H1 (cell line): ENCODE measurements around the gene EIF2B2. TPM values are rescaled to one million over a fixed set of nuclear protein-coding genes. Genes with fewer than 3 reads are reported as not detected.

ENCODE experiments used
- CTCF ChIA-PET: fragments of 300-600 bp; sonication (Branson Sonifier 250); formaldehyde crosslinking; loops from one replicate; lab custom pipeline; 2021; ENCODE audit not compliant: partially characterized antibody; lab: Charles Lee
- POLR2A ChIA-PET: fragments of 300-600 bp; sonication (Branson Sonifier 250); formaldehyde crosslinking; loops from one replicate; lab custom pipeline; 2021; ENCODE audit warnings: inconsistent platforms; ENCODE audit not compliant: partially characterized antibody; lab: Charles Lee
- DNase-seq, 2 experiments: peaks; one replicate each; pipeline versions ENCODE4 v3.0.0 to v3.0.0-alpha.2; 2010 to 2022; ENCODE audit warnings: low spot score in 2 of 2, low read depth in 1 of 2, mixed read lengths in 1 of 2
- FAIRE-seq: peaks from 2 replicates; lab custom pipeline; 2011; peaks lifted over from hg19 to GRCh38; lab: Jason Lieb, UNC
- H2AFZ ChIP-seq: 2 replicates; pipeline ENCODE4 v1.8.1; 2012; ENCODE audit warnings: low read length, inconsistent platforms
- H2AK5ac ChIP-seq: 2 replicates; pipeline ENCODE4 v1.6.1; 2013; ENCODE audit warnings: low read depth, low read length
- H2BK120ac ChIP-seq: replicated peaks from 2 replicates; pipeline ENCODE3; 2013; ENCODE audit warnings: low read depth, low read length, inconsistent platforms
- H2BK12ac ChIP-seq: 2 replicates; pipeline ENCODE4 v1.6.1; 2013; ENCODE audit warnings: low read depth, low read length
- H2BK15ac ChIP-seq: 2 replicates; pipeline ENCODE4 v1.6.1; 2013; ENCODE audit warnings: low read length
- H2BK20ac ChIP-seq: 2 replicates; pipeline ENCODE4 v1.6.1; 2013; ENCODE audit warnings: low read length
- H2BK5ac ChIP-seq: 2 replicates; pipeline ENCODE4 v1.6.1; 2013; ENCODE audit warnings: low read depth, low read length
- H3K14ac ChIP-seq: 2 replicates; pipeline ENCODE4 v1.6.1; 2013; ENCODE audit warnings: inconsistent platforms; ENCODE audit not compliant: insufficient read length
- H3K18ac ChIP-seq: 2 replicates; pipeline ENCODE4 v1.6.1; 2013; ENCODE audit warnings: low read length; ENCODE audit errors: extremely low read depth
- H3K23ac ChIP-seq: 2 replicates; pipeline ENCODE4 v1.6.1; 2013; ENCODE audit warnings: inconsistent platforms; ENCODE audit not compliant: insufficient read length
- H3K23me2 ChIP-seq: 2 replicates; pipeline ENCODE4 v1.6.1; 2013; ENCODE audit warnings: low read depth, low read length
- H3K27ac ChIP-seq: 2 replicates; pipeline ENCODE4 v1.6.1; 2011; ENCODE audit warnings: low read depth, low read length, inconsistent platforms
- H3K27me3 ChIP-seq, 4 experiments: replicated peaks in 1 of 4; 1 replicate in 1 of 4; 2 replicates in 3 of 4; pipeline versions ENCODE4 v1.6.1 to v1.8.1; 2011 to 2013; ENCODE audit warnings: low read length in 3 of 4, mild to moderate bottlenecking in 3 of 4, inconsistent platforms in 2 of 4, mixed read lengths in 2 of 4, moderate library complexity in 1 of 4; ENCODE audit not compliant: control insufficient read depth in 3 of 4, insufficient read depth in 3 of 4; ENCODE audit errors: extremely low read depth in 1 of 4
- H3K36me3 ChIP-seq, 4 experiments: 2 replicates each; pipeline versions ENCODE4 v1.6.1 to v1.8.1; 2011 to 2013; ENCODE audit warnings: mild to moderate bottlenecking in 4 of 4, low read length in 3 of 4, moderate library complexity in 2 of 4, control low read depth in 1 of 4, inconsistent platforms in 1 of 4; ENCODE audit not compliant: insufficient read depth in 4 of 4, control insufficient read depth in 2 of 4
- H3K4ac ChIP-seq: replicated peaks from 2 replicates; pipeline ENCODE3; 2013; ENCODE audit warnings: low read length, low read depth, mixed read lengths, inconsistent platforms; ENCODE audit not compliant: insufficient read length
- H3K4me1 ChIP-seq, 4 experiments: replicated peaks in 1 of 4; 1 replicate in 1 of 4; 2 replicates in 3 of 4; pipeline versions ENCODE4 v1.6.1 to v1.8.1; 2011 to 2013; ENCODE audit warnings: low read length in 3 of 4, inconsistent platforms in 2 of 4, mixed read lengths in 1 of 4; ENCODE audit not compliant: insufficient read depth in 4 of 4, control insufficient read depth in 3 of 4
- H3K4me2 ChIP-seq, 2 experiments: 2 replicates each; pipeline versions ENCODE4 v1.6.1 to v1.8.1; 2011 to 2013; ENCODE audit warnings: low read depth in 2 of 2, low read length in 2 of 2, control low read depth in 1 of 2, inconsistent platforms in 1 of 2, mild to moderate bottlenecking in 1 of 2; ENCODE audit not compliant: insufficient read depth in 1 of 2
- H3K4me3 ChIP-seq, 4 experiments: fragments of 200-600, 300-600 bp in 1 of 4; sonication (generic), shearing (Covaris generic), sonication (Bioruptor Twin) in 1 of 4; 2 replicates each; pipeline versions ENCODE4 v1.5.1 to v1.8.1; 2011 to 2016; ENCODE audit warnings: low read length in 4 of 4, low read depth in 3 of 4, control low read depth in 2 of 4, inconsistent platforms in 2 of 4, mild to moderate bottlenecking in 2 of 4, mixed read lengths in 1 of 4, moderate library complexity in 1 of 4; ENCODE audit not compliant: insufficient read depth in 2 of 4; ENCODE audit errors: extremely low read depth in 1 of 4
- H3K56ac ChIP-seq: replicated peaks from 2 replicates; pipeline ENCODE3; 2013; ENCODE audit warnings: low read depth, mild to moderate bottlenecking, mixed read lengths, low read length, inconsistent platforms; ENCODE audit not compliant: insufficient read length
- H3K79me1 ChIP-seq: 2 replicates; pipeline ENCODE4 v1.6.1; 2013; ENCODE audit warnings: low read depth, low read length, control low read depth
- H3K79me2 ChIP-seq, 2 experiments: 2 replicates each; pipeline versions ENCODE4 v1.6.1 to v1.8.1; 2012 to 2013; ENCODE audit warnings: low read length in 2 of 2, mild to moderate bottlenecking in 2 of 2, inconsistent platforms in 1 of 2; ENCODE audit not compliant: insufficient read depth in 2 of 2, control insufficient read depth in 1 of 2
- H3K9ac ChIP-seq, 4 experiments: replicated peaks in 1 of 4; 1 replicate in 1 of 4; 2 replicates in 3 of 4; pipeline versions ENCODE4 v1.6.1 to v1.8.1; 2011 to 2013; ENCODE audit warnings: low read depth in 3 of 4, low read length in 3 of 4, control low read depth in 2 of 4, mild to moderate bottlenecking in 2 of 4, moderate library complexity in 2 of 4, inconsistent platforms in 1 of 4; ENCODE audit errors: extremely low read depth in 1 of 4
- H3K9me3 ChIP-seq, 2 experiments: 2 replicates each; pipeline versions ENCODE4 v1.6.1 to v1.8.1; 2012 to 2013; ENCODE audit warnings: mild to moderate bottlenecking in 2 of 2, moderate library complexity in 2 of 2, control low read depth in 1 of 2, inconsistent platforms in 1 of 2, low read depth in 1 of 2, low read length in 1 of 2, mixed read lengths in 1 of 2; ENCODE audit not compliant: insufficient read depth in 2 of 2
- H4K20me1 ChIP-seq, 2 experiments: replicated peaks in 1 of 2; 2 replicates each; pipeline versions ENCODE3 to v1.8.1; 2011 to 2013; ENCODE audit warnings: inconsistent platforms in 2 of 2, low read length in 2 of 2, mild to moderate bottlenecking in 1 of 2; ENCODE audit not compliant: insufficient read depth in 2 of 2, control insufficient read depth in 1 of 2
- H4K5ac ChIP-seq: 2 replicates; pipeline ENCODE4 v1.6.1; 2013; ENCODE audit warnings: low read length, low read depth, mixed read lengths, inconsistent platforms; ENCODE audit not compliant: insufficient read length
- H4K8ac ChIP-seq: 2 replicates; pipeline ENCODE4 v1.8.0; 2013; ENCODE audit warnings: mild to moderate bottlenecking, moderate library complexity, low read length, inconsistent platforms; ENCODE audit not compliant: insufficient read depth; ENCODE audit errors: extremely low read depth
- H4K91ac ChIP-seq: replicated peaks from 2 replicates; pipeline ENCODE3; 2013; ENCODE audit warnings: low read length, mixed read lengths, inconsistent platforms; ENCODE audit not compliant: insufficient read length
- MAX ChIP-seq: IDR thresholded peaks from 2 replicates; pipeline ENCODE4 v1.6.1; 2012; ENCODE audit warnings: inconsistent platforms
- RFX5 ChIP-seq: IDR thresholded peaks from 2 replicates; pipeline ENCODE4 v1.6.1; 2011; ENCODE audit warnings: low read depth, low read length, improper control_type of control experiment, borderline replicate concordance
- RNF2 ChIP-seq: fragments of 200-900, 300-1000 bp; sonication (generic); IDR thresholded peaks from 2 replicates; pipeline ENCODE4 v1.7.1; 2016; ENCODE audit warnings: borderline replicate concordance, low read depth, mild to moderate bottlenecking, antibody characterized with exemption, low read length; ENCODE audit not compliant: poor library complexity, severe bottlenecking; ENCODE audit errors: missing control alignments
- WGBS, 2 experiments: shearing (Covaris generic) in 1 of 2; methylation state at CpG; one replicate each; pipeline versions ENCODE4 v1.1.6 to v1.1.7; 2013 to 2015; ENCODE audit warnings: low lambda C conversion rate in 2 of 2, mixed read lengths in 2 of 2, inconsistent platforms in 1 of 2, low coverage in 1 of 2, missing lambda C conversion rate in 1 of 2; ENCODE audit not compliant: insufficient replicate concordance in 2 of 2, insufficient coverage in 1 of 2, insufficient read length in 1 of 2; ENCODE audit errors: extremely low coverage in 1 of 2, missing lambda C conversion rate in 1 of 2; 5-methylcytosine and 5-hydroxymethylcytosine counted together
- polyA plus RNA-seq, 7 experiments: library from polyadenylated mRNA; depleted of rRNA in 3 of 7; stranded (reverse) in 5 of 7; unstranded in 2 of 7; fragments of >200 nt in 5 of 7; fragments of 200-250 nt in 2 of 7; gene quantifications; 1 replicate in 5 of 7; 2 replicates in 1 of 7; 4 replicates in 1 of 7; pipeline versions ENCODE4 v1.2.1 to v1.2.3, GENCODE V29; 2011 to 2013; ENCODE audit warnings: missing spikeins in 2 of 7, mixed read lengths in 2 of 7
- total RNA-seq: library from RNA; stranded (reverse); fragmentation: NEBNext Ultra II Directional; extraction: Animal tissue kit (Norgen Biotek cat#: 25700); gene quantifications from 2 replicates; pipeline ENCODE4 v1.2.1, GENCODE V29; 2021

Gene EIF2B2
- total and polyA plus RNA-seq, 2 of the 8 experiments (the other 6 are each of a cell fraction or from before 2014, with no cell fraction given): 42.6 to 79.9 TPM

GRCh38 chr14:75054421-75054820 lies 51.7 kb downstream of the EIF2B2 start:
- Histone ChIP-seq H3K23ac (no peak overlapping the region), H3K27ac (no peak overlapping the region), H3K79me2 (no peaks in the 10 kb centered on the region), H4K20me1 (no peaks in the 10 kb centered on the region), H3K4me1 (peaks cover 0 to 4% (median 0%) of the 10 kb centered on the region in 4 experiments; a peak in 3 of 7 replicates), H2BK120ac (no peak overlapping the region), H3K23me2 (no peaks in the 10 kb centered on the region; the same call in 1 of the 2 replicates), H3K4me2 (no peak overlapping the region), H3K9me3 (no peaks in the 10 kb centered on the region), H2BK15ac (no peak overlapping the region), H3K79me1 (no peaks in the 10 kb centered on the region), H4K8ac (no peak overlapping the region), H3K4ac (no peak overlapping the region), H3K4me3 (no peak overlapping the region), H3K27me3 (no peaks in the 10 kb centered on the region), H2BK20ac (no peak overlapping the region), H3K9ac (no peak overlapping the region), H3K56ac (no peak overlapping the region), H4K91ac (no peak overlapping the region), H3K18ac (no peak overlapping the region), H2BK5ac (no peak overlapping the region), H2AK5ac (no peak overlapping the region), H4K5ac (no peak overlapping the region), H2AFZ (no peak overlapping the region), H3K36me3 (no peaks in the 10 kb centered on the region), H3K14ac (no peak overlapping the region), H2BK12ac (no peak overlapping the region)
- POLR2A ChIA-PET: interaction anchor here (1.1 kb wide), 1 partner anchor 10 kb away, joined by 3 read pairs; no protein-coding TSS in a partner anchor
- CTCF ChIA-PET: no interaction called here
- FAIRE-seq (no peak), DNase-seq (no peak)
- 58% methylated on average over 1 of the region's 1 CpG; no CpG with 5 or more reads in 1 of the 2 experiments for WGBS, 2 experiments
- TF ChIP-seq RFX5 (no peak), RNF2 (no peak), MAX (no peak)
